ENCODE results near the gene HUNK.
"Not testable (repeated sequence)": the region's sequence is repeated elsewhere in the genome, so short reads cannot be mapped to it uniquely, and the experiment has no call there.

The HUNK gene

GRCh38 chr21:31938330-31939301 lies 65.8 kb downstream of the HUNK start:
- Mint-ChIP-seq H3K27ac (ENCODE audit: low read depth) (no peak overlapping the region), H3K27me3 (no peaks in the 10 kb centered on the region), H3K36me3 (ENCODE audit: insufficient read depth) (no peaks in the 10 kb centered on the region), H3K9me3 (no peaks in the 10 kb centered on the region), H3K4me1 (no peaks in the 10 kb centered on the region), H3K4me3 (no peak overlapping the region)
- ATAC-seq (replicated peaks; ENCODE audit: extremely low read depth, poor library complexity, severe bottlenecking) (no peak), DNase-seq (ENCODE audit: low spot score in 2 of 2) (no peak)

GRCh38 chr21:31941694-31942093 lies 68.9 kb downstream of the HUNK start:
- Mint-ChIP-seq H3K4me3 (no peak overlapping the region), H3K27me3 (peaks cover 23% of the 10 kb centered on the region), H3K36me3 (ENCODE audit: insufficient read depth) (no peaks in the 10 kb centered on the region), H3K9me3 (no peaks in the 10 kb centered on the region), H3K27ac (ENCODE audit: low read depth) (no peak overlapping the region), H3K4me1 (no peaks in the 10 kb centered on the region)
- ATAC-seq (replicated peaks; ENCODE audit: extremely low read depth, poor library complexity, severe bottlenecking) (no peak), DNase-seq (ENCODE audit: low spot score in 2 of 2) (no peak)

GRCh38 chr21:31943561-31943960 lies 70.7 kb downstream of the HUNK start:
- H3K4me1 Mint-ChIP-seq, result no peaks in the 10 kb centered on the region
- H3K36me3 Mint-ChIP-seq (ENCODE audit: insufficient read depth), result no peaks in the 10 kb centered on the region
- H3K9me3 Mint-ChIP-seq, result no peaks in the 10 kb centered on the region
- no peak overlapping the region for H3K4me3 Mint-ChIP-seq
- ATAC-seq (replicated peaks; ENCODE audit: extremely low read depth, poor library complexity, severe bottlenecking) (no peak), DNase-seq (ENCODE audit: low spot score in 2 of 2) (no peak)
- no peak overlapping the region for H3K27ac Mint-ChIP-seq (ENCODE audit: low read depth)
- peaks cover 42% of the 10 kb centered on the region for H3K27me3 Mint-ChIP-seq

DNA sequence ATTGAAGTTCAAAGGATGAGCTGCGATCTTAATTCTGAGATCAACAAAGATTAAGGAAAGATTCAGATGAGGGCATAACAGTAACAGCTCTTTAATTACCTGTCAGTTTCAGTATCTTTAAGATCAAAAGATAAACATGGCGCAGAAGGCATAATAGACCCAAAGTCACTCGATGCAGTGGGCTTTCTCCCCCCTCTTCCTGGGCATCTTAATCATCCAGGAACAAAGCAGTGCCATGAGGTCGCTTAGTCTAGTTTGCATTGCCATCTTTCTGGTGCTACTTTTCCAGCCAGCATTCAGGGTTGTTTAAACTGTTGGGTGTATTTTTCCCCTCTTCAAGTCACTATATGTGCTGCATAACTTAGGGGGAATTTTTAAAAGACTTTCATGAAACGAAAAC lies 72.3 kb downstream of the HUNK start:
- Mint-ChIP-seq H3K4me1 (no peaks in the 10 kb centered on the region), H3K9me3 (no peaks in the 10 kb centered on the region), H3K27ac (ENCODE audit: low read depth) (no peak overlapping the region), H3K4me3 (no peak overlapping the region), H3K27me3 (peaks cover 50% of the 10 kb centered on the region), H3K36me3 (ENCODE audit: insufficient read depth) (no peaks in the 10 kb centered on the region)
- ATAC-seq (replicated peaks; ENCODE audit: extremely low read depth, poor library complexity, severe bottlenecking) (no peak), DNase-seq (ENCODE audit: low spot score in 2 of 2) (no peak)

DNA sequence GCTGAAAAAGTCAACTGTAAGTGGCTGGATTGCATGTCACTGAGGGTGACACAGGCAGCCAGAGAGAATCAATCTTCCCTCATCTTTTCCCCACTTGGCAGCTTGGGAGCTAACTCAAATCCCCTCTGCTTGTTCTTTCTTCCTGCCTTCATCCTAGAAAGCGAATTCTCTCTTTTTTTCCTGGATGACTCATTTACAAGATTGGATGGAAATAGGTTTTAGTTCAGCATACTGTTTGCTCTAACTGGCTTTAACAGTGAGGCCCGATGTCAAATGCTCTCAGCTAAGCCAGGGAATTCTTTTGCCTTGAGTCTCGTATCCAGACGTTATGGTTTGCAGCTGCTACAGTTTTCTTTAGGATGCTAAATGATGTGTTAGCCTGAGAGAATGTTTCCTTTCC lies 72.7 kb downstream of the HUNK start:
- Mint-ChIP-seq H3K4me1 (no peaks in the 10 kb centered on the region), H3K27me3 (peaks cover 50% of the 10 kb centered on the region), H3K4me3 (no peak overlapping the region), H3K9me3 (no peaks in the 10 kb centered on the region), H3K27ac (ENCODE audit: low read depth) (no peak overlapping the region), H3K36me3 (ENCODE audit: insufficient read depth) (no peaks in the 10 kb centered on the region)
- no peak for DNase-seq (ENCODE audit: low spot score in 2 of 2)
- ATAC-seq (replicated peaks; ENCODE audit: extremely low read depth, poor library complexity, severe bottlenecking), result no peak

DNA sequence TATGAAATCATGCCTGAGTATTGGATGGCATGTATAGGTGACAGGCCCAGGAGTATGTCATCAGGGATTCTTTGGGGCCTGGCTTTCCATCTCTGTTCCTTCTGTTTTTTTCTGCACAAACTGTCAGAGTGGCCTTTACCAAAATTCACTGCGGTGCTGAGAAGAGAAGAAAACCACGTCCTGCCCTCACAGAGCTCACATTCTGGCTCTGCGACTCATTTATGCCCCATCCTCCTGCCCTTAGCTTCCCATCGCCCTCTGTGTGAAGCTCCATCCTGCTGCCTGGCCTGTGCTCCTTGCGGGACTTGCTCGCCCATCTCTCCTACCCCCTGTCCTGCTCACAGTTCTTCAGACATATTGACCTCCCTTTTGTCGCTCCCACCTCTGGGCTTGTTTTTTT lies 73.4 kb downstream of the HUNK start:
- DNase-seq (ENCODE audit: low spot score in 2 of 2), result no peak
- Mint-ChIP-seq H3K4me1 (no peaks in the 10 kb centered on the region), H3K27me3 (peaks cover 50% of the 10 kb centered on the region), H3K4me3 (no peak overlapping the region), H3K27ac (ENCODE audit: low read depth) (no peak overlapping the region), H3K36me3 (ENCODE audit: insufficient read depth) (no peaks in the 10 kb centered on the region), H3K9me3 (no peaks in the 10 kb centered on the region)
- ATAC-seq (replicated peaks; ENCODE audit: extremely low read depth, poor library complexity, severe bottlenecking), result no peak

DNA sequence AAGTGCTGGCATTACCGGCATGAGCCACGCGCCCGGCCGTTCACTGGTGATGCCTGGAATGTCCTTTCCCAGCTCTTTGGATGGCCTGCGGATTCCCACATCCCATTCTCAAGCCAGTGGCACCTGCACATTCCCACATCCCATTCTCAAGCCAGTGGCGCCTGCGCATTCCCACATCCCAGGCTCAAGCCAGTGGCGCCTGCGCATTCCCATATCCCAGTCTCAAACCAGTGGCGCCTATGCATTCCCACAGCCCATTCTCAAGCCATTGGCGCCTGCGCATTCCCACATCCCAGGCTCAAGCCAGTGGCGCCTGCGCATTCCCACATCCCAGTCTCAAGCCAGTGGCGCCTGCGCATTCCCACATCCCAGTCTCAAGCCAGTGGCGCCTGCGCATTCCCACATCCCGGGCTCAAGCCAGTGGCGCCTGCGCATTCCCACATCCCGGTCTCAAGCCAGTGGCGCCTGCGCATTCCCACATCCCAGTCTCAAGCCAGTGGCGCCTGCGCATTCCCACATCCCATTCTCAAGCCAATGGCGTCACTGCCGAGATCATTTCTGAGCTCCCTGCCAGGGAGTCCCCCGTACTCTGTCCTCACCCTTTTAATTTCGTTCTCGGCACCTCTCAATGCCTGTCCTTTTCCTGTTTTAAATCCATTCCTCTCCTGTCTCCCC lies 74.2 kb downstream of the HUNK start:
- H3K4me3 Mint-ChIP-seq; H3K36me3 Mint-ChIP-seq (ENCODE audit: insufficient read depth); H3K9me3 Mint-ChIP-seq; DNase-seq (ENCODE audit: low spot score in 2 of 2); ATAC-seq (replicated peaks; ENCODE audit: extremely low read depth, poor library complexity, severe bottlenecking); H3K4me1 Mint-ChIP-seq; H3K27ac Mint-ChIP-seq (ENCODE audit: low read depth): not testable (repeated sequence)
- peaks cover 50% of the 10 kb centered on the region for H3K27me3 Mint-ChIP-seq

DNA sequence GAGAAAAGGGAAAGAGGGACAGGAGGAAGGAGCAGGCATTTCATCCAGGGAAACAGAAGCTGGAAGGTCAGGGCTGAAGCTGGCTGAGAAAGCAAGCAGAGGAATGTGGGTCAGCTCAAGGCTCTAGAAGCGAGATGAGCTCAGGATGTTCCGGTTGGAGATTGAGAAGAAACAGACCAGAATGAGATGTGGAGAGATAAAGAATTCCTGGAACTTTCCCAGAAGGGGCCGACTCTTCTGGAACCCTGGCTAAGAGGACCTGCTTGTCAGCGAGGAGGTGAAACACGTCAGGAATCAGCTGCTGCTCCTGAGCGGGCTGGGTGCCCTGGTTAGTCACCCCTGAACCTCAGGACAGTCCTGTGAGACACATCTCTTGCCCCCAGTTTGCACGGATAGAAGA lies 75.9 kb downstream of the HUNK start:
- Mint-ChIP-seq H3K4me3 (no peak overlapping the region), H3K27ac (ENCODE audit: low read depth) (no peak overlapping the region), H3K9me3 (no peaks in the 10 kb centered on the region), H3K4me1 (no peaks in the 10 kb centered on the region), H3K36me3 (ENCODE audit: insufficient read depth) (peaks cover 2% of the 10 kb centered on the region), H3K27me3 (peaks cover 60% of the 10 kb centered on the region)
- DNase-seq (ENCODE audit: low spot score in 2 of 2), result no peak
- ATAC-seq (replicated peaks; ENCODE audit: extremely low read depth, poor library complexity, severe bottlenecking), result no peak

- H3K4me1 Mint-ChIP-seq, result no peaks in the 10 kb centered on the region
- peaks cover 31% of the 10 kb centered on the region for H3K27me3 Mint-ChIP-seq
- ATAC-seq (replicated peaks; ENCODE audit: extremely low read depth, poor library complexity, severe bottlenecking), result no peak
- H3K27ac Mint-ChIP-seq (ENCODE audit: low read depth), result no peak overlapping the region
- H3K9me3 Mint-ChIP-seq, result no peaks in the 10 kb centered on the region
- peaks cover 2% of the 10 kb centered on the region for H3K36me3 Mint-ChIP-seq (ENCODE audit: insufficient read depth)
- no peak for DNase-seq (ENCODE audit: low spot score in 2 of 2)
- no peak overlapping the region for H3K4me3 Mint-ChIP-seq
Observed at GRCh38 chr21:31952828-31953227, 80.0 kb downstream of the HUNK start.

- H3K4me3 Mint-ChIP-seq, result no peak overlapping the region
- ATAC-seq (replicated peaks; ENCODE audit: extremely low read depth, poor library complexity, severe bottlenecking), result no peak
- H3K9me3 Mint-ChIP-seq, result no peaks in the 10 kb centered on the region
- no peak overlapping the region for H3K27ac Mint-ChIP-seq (ENCODE audit: low read depth)
- no peaks in the 10 kb centered on the region for H3K4me1 Mint-ChIP-seq
- no peak for DNase-seq (ENCODE audit: low spot score in 2 of 2)
- H3K27me3 Mint-ChIP-seq, result peaks cover 26% of the 10 kb centered on the region
- peaks cover 2% of the 10 kb centered on the region for H3K36me3 Mint-ChIP-seq (ENCODE audit: insufficient read depth)
Observed at GRCh38 chr21:31957631-31958030, 84.8 kb downstream of the HUNK start.

- Mint-ChIP-seq H3K4me1 (no peaks in the 10 kb centered on the region), H3K27ac (ENCODE audit: low read depth) (no peak overlapping the region), H3K9me3 (no peaks in the 10 kb centered on the region), H3K36me3 (ENCODE audit: insufficient read depth) (no peaks in the 10 kb centered on the region), H3K27me3 (peaks cover 21% of the 10 kb centered on the region), H3K4me3 (no peak overlapping the region)
- no peak for DNase-seq (ENCODE audit: low spot score in 2 of 2)
- ATAC-seq (replicated peaks; ENCODE audit: extremely low read depth, poor library complexity, severe bottlenecking), result no peak
Observed at GRCh38 chr21:31959881-31960280, 87.1 kb downstream of the HUNK start.

DNA sequence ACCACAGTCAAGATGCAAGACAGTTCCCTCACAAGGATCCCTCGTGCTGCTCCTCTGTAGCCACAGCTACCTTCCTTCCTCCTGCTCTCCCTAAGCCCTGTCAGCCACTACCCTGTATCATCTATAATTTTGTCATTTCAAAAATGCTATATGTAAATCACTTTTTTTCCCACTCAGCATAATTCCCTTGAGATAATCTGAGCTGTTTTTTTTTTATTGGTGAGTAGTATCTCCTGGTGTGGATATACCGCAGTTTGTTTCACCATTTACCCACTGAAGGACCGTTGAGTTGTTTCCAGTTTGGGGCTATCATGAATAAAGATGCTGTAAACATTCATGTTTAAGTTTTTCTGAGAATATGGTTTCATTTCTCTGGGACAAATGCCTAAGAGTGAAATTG lies 88.2 kb downstream of the HUNK start:
- no peak overlapping the region for H3K4me3 Mint-ChIP-seq
- H3K27me3 Mint-ChIP-seq, result peaks cover 21% of the 10 kb centered on the region
- no peaks in the 10 kb centered on the region for H3K36me3 Mint-ChIP-seq (ENCODE audit: insufficient read depth)
- H3K9me3 Mint-ChIP-seq, result no peaks in the 10 kb centered on the region
- DNase-seq (ENCODE audit: low spot score in 2 of 2), result no peak
- H3K27ac Mint-ChIP-seq (ENCODE audit: low read depth), result no peak overlapping the region
- H3K4me1 Mint-ChIP-seq, result no peaks in the 10 kb centered on the region
- ATAC-seq (replicated peaks; ENCODE audit: extremely low read depth, poor library complexity, severe bottlenecking), result no peak

GRCh38 chr21:31961704-31962103 lies 88.9 kb downstream of the HUNK start:
- no peaks in the 10 kb centered on the region for H3K9me3 Mint-ChIP-seq

More at GRCh38 chr21:31961704-31962103, 88.9 kb downstream of the HUNK start:
- peaks cover 21% of the 10 kb centered on the region for H3K27me3 Mint-ChIP-seq
- DNase-seq (ENCODE audit: low spot score in 2 of 2) (no peak), ATAC-seq (replicated peaks; ENCODE audit: extremely low read depth, poor library complexity, severe bottlenecking) (no peak)
- no peaks in the 10 kb centered on the region for H3K36me3 Mint-ChIP-seq (ENCODE audit: insufficient read depth)
- H3K4me3 Mint-ChIP-seq, result no peak overlapping the region
- no peaks in the 10 kb centered on the region for H3K4me1 Mint-ChIP-seq
- H3K27ac Mint-ChIP-seq (ENCODE audit: low read depth), result no peak overlapping the region
